GM13977 (cell line): Measurements from ENCODE around the gene GAS2L1.

Experiments used
- DNase-seq: peaks from one replicate; pipeline ENCODE4 v3.0.0; 2012; ENCODE audit warnings: low spot score
- CTCF ChIP-seq: IDR thresholded peaks from 2 replicates; pipeline ENCODE4 v1.5.1; 2012; ENCODE audit warnings: mild to moderate bottlenecking, control low read depth; ENCODE audit not compliant: insufficient read depth; ENCODE audit errors: extremely low read depth, missing control alignments
- in situ Hi-C: fragments of 300-500 bp; cut with MboI; formaldehyde crosslinking; loops from one replicate; pipeline ENCODE4 v1.12.0; 2022; ENCODE audit warnings: low sequenced_read_pairs, low pct_unique_long_range_greater_than_20kb, mixed read lengths, inconsistent platforms; ENCODE audit not compliant: unreplicated experiment

Gene GAS2L1

GRCh38 chr22:29275819-29276565 is 30.5 kb upstream of the GAS2L1 start:
- in situ Hi-C loops, result no loop called here
- no peak for DNase-seq
- no peak for TF ChIP-seq CTCF

- DNase-seq, result no peak
- in situ Hi-C loops, result no loop called here
- no peak for TF ChIP-seq CTCF
Observed at GRCh38 chr22:29277927-29278326, 28.5 kb upstream of the GAS2L1 start.

- DNase-seq, result no peak
- in situ Hi-C loops, result no loop called here
- no peak for TF ChIP-seq CTCF
Observed at GRCh38 chr22:29284196-29284595, 22.3 kb upstream of the GAS2L1 start.

- in situ Hi-C loops, result no loop called here
- DNase-seq, result no peak
- TF ChIP-seq CTCF, result no peak
Observed at GRCh38 chr22:29288837-29289236, 17.6 kb upstream of the GAS2L1 start.

GRCh38 chr22:29290061-29290460 is 16.4 kb upstream of the GAS2L1 start:
- no peak for DNase-seq
- TF ChIP-seq CTCF, result no peak
- in situ Hi-C loops, result no loop called here

- in situ Hi-C loops, result no loop called here
- TF ChIP-seq CTCF, result no peak
- no peak for DNase-seq
Observed at GRCh38 chr22:29291215-29291614, 15.2 kb upstream of the GAS2L1 start.
